K562 (cell line): ENCODE measurements around the gene MIX23. TPM values are rescaled to one million over a fixed set of nuclear protein-coding genes. Genes with fewer than 3 reads are reported as not detected.

Source experiments
- ATF3 ChIP-seq, 2 experiments: fragments of 450-650 bp in 1 of 2; sonication (generic) in 1 of 2; formaldehyde crosslinking in 1 of 2; IDR thresholded peaks in 1 of 2; conservative IDR thresholded peaks in 1 of 2; 2 replicates each; pipeline versions ENCODE4 v1.6.1 to v1.8.1; 2016 to 2023; ENCODE audit warnings: mild to moderate bottlenecking in 2 of 2, moderate library complexity in 2 of 2, inconsistent platforms in 1 of 2, missing genetic modification reagents in 1 of 2
- ATF4 ChIP-seq: fragments of 450-650 bp; formaldehyde crosslinking; IDR thresholded peaks from 2 replicates; pipeline ENCODE4 v1.4.0; 2022; ENCODE audit warnings: mild to moderate bottlenecking, moderate library complexity
- ATF7 ChIP-seq: fragments of 450-650 bp; IDR thresholded peaks from 2 replicates; pipeline ENCODE4 v1.7.1; 2014; ENCODE audit warnings: mild to moderate bottlenecking, moderate library complexity
- CEBPG ChIP-seq, 3 experiments: fragments of 200-800 bp in 1 of 3; sonication (Bioruptor generic) in 1 of 3; sonication (generic) in 1 of 3; formaldehyde crosslinking in 1 of 3; IDR thresholded peaks in 2 of 3; conservative IDR thresholded peaks in 1 of 3; 2 replicates each; pipeline versions ENCODE4 v1.6.1 to v1.8.0; 2016 to 2022; ENCODE audit warnings: missing compliant biosample characterization in 2 of 3, missing genetic modification characterization in 2 of 3, mild to moderate bottlenecking in 1 of 3, missing genetic modification reagents in 1 of 3
- CTBP1 ChIP-seq: fragments of 450-650 bp; IDR thresholded peaks from 2 replicates; pipeline ENCODE4 v1.6.1; 2016; ENCODE audit warnings: borderline replicate concordance
- ETV6 ChIP-seq, 3 experiments: fragments of 150-350 bp in 1 of 3; sonication (generic) in 1 of 3; formaldehyde crosslinking in 1 of 3; IDR thresholded peaks; 2 replicates each; pipeline versions ENCODE4 v1.6.1 to v1.8.0; 2014 to 2022; ENCODE audit warnings: borderline replicate concordance in 2 of 3, low read depth in 2 of 3, antibody characterized with exemption in 1 of 3, low read length in 1 of 3, mild to moderate bottlenecking in 1 of 3, missing genetic modification reagents in 1 of 3
- HES1 ChIP-seq: fragments of 450-650 bp; IDR thresholded peaks from 2 replicates; pipeline ENCODE4 v1.6.1; 2016; ENCODE audit warnings: low read depth, mild to moderate bottlenecking, moderate library complexity
- L3MBTL2 ChIP-seq: fragments of 450-650 bp; IDR thresholded peaks from 2 replicates; pipeline ENCODE4 v1.6.1; 2016; ENCODE audit warnings: mild to moderate bottlenecking, moderate library complexity
- PRDM10 ChIP-seq: fragments of 450-650 bp; IDR thresholded peaks from 2 replicates; pipeline ENCODE4 v1.6.1; 2018; ENCODE audit not compliant: partially characterized antibody
- THRA ChIP-seq: fragments of 450-650 bp; IDR thresholded peaks from 2 replicates; pipeline ENCODE4 v1.6.1; 2017; ENCODE audit warnings: mild to moderate bottlenecking, moderate library complexity
- polyA plus RNA-seq, 8 experiments: library from polyadenylated mRNA; depleted of rRNA in 4 of 8; stranded (reverse) in 5 of 8; unstranded in 3 of 8; fragments of >200 nt; fragmentation: Nextera tagmentation in 2 of 8; fragmentation: Illumina TruSeq in 1 of 8; extraction: Ambion mirVana in 2 of 8; extraction: Trizol in 1 of 8; gene quantifications; 2 replicates each; pipeline versions ENCODE4 v1.2.1 to v1.2.3, GENCODE V29; 2011 to 2014; ENCODE audit warnings: inconsistent platforms in 1 of 8, missing spikeins in 1 of 8
- total RNA-seq, 7 experiments: library from RNA; depleted of rRNA in 6 of 7; stranded (reverse); fragments of >200 nt in 6 of 7; fragmentation: Illumina TruSeq in 2 of 7; extraction: Trizol in 2 of 7; gene quantifications; 2 replicates each; pipeline versions ENCODE4 v1.2.1 to v1.2.3, GENCODE V29; 2011 to 2021; ENCODE audit warnings: low replicate concordance in 1 of 7

The MIX23 gene
- total and polyA plus RNA-seq, 9 of the 15 experiments (the other 6 are each of a cell fraction or from before 2014, with no cell fraction given): 45.5 to 185 (median 106) TPM

- TF ChIP-seq CTBP1 (0 out of 2 replicates have a peak, but pooled peaks have one; percentile 16), L3MBTL2 (0 out of 2 replicates have a peak, but pooled peaks have one; percentile 33), ATF3 (IDR thresholded peaks at IDR 0.05) (peak; percentile 88), ATF3 (CRISPR knock-in tag; conservative IDR thresholded peaks at IDR 0.05) (no peak), PRDM10 (peak; percentile 92), HES1 (no peak), CEBPG (CRISPR knock-in tag; IDR thresholded peaks at IDR 0.05) (peak; percentile 30; the same call in 1 of the 2 replicates), CEBPG (tag; conservative IDR thresholded peaks at IDR 0.05 in 1 of 2, IDR thresholded peaks at IDR 0.05 in 1 of 2) (peak; percentile 93 to 95), ATF4 (peak; percentile 80), ETV6 (IDR thresholded peaks at IDR 0.05; ENCODE audit: borderline replicate concordance in 1 of 2, low read depth in 2 of 2, low read length in 1 of 2) (no peak), ETV6 (CRISPR knock-in tag; IDR thresholded peaks at IDR 0.05; ENCODE audit: borderline replicate concordance) (no peak), ATF7 (peak; percentile 83; the same call in 1 of the 2 replicates), THRA (no peak)
Measured at GRCh38 chr3:122324871-122325323, 58.1 kb downstream of the MIX23 start, which contains the start of gene CSTA (continued).
